ENCODE data around the gene ATRN.

The ATRN gene

DNA sequence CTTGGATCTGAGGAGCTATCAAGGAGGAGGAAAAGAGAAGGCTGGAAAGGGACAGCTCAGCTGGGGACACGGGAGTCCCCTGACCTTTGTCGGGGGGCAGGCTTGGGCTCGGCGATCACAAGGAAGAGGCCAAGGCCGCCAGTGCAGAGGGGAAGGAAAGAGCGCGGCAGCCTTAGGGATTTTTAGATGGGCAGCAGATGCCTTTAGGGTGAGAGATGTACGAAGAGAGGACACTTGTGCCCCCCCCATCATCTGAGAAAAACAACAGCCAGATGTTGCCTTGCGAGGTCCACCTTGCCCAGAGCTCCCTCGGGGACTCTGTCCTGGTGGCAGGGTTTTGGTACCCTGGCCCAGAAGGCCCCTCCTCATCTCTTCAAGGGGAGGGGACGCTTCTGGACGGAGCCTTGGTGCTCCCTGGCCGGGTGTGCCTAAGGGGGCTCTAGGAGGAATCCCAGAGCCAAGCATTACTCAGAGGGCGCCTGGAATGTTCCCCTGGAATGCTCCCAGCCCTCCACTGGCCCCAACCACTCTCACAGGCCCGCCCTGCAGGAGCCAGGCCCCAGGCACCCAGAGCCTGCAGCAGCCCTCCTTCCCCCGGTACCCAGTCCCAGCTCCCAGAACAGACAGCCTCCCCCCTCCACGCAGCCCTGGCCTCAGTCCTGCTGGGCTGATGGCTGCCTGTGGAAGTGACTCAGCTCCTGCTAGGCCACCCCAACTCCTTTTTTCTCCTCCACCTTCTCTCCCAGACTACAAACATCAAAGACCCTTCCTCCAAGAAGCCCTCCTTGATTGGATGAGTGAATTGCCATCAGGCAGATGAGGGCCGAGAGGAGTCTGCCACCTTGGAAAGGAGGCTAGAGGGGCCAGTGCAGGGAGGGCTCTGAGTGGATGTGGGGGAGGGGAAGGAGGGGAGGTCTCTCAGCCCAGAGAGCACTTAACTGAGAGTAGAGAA is 209.2 kb downstream of the ATRN start:
- no peak for DNase-seq

GRCh38 chr20:3680701-3681351 is 210.0 kb downstream of the ATRN start:
- no peak for DNase-seq

DNA sequence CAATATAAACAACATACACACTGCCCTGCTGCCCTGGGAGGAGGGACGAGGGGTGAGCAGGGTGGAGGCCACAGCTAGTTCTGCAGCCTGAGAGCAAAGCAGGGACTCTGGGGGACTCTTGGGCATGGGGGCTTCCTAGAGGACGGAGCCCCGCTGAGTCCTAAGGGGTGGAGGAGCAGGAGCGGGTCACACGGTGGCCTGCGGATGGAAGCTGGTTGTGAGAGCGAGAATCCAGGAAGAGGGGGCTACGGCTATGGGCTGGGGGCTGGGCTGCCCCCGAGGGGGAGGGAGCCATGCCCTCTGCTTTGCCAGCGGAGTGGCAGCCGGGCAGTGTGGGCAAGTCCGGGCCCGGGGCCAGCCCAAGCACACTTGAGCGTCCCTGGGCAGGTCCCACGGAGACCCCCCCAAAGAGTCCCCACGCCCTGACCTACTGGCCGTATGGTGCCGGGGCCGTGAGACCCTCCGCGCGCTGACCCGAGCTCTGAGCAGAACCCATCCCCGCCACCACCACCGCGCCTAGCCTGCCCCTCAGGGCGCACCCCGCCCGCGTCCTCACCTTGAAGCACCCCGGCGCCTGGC is 210.6 kb downstream of the ATRN start:
- no peak for DNase-seq

DNA sequence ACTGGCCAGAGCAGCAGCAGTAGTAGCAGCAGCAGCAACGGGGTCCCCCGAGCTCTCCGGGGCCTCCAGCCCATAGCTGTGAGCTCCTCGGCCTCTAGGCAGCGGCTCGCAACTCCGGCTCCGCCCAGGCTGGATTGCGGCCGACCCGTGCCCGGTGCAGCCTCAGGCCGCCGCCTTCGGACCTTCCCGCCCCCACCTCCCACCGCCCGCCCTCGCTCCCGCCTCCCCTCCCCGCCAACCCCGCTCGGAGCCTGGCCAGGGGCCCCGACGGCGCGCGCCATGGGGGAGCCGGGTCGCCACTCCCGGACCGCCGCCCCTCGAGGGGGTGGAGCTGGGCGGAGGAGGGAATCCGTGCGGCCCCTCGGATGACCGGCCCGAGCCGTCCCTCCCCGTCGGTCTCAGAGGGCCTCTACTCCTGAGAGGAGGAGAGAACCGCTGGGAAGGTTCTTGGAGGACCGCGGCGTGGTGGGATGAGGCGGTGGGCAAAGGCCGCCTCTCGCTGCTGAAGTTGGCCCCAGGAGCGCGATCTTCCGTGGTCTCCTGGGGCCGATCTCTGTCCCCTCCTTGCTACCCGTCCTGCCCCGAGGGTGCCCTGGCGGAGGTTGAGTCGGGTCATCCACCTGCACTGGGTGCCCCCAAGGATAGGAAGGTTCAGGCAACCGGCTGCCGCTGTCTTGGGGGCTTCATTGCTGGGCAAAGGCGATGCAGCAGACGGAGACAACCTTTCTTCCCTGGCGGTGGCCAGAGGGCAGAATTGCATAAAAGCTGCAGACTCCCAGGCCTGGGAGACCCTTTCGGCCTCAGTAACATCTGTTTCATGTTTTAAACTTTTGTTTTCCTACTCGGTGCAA is 211.3 kb downstream of the ATRN start, which contains the start of gene ADAM33:
Gene ADAM33, minus strand, starts transcription at position 80 of the 851 bp plus-strand sequence. Its CDS starts 6 bp downstream, at position 74.
- no peak for DNase-seq

DNA sequence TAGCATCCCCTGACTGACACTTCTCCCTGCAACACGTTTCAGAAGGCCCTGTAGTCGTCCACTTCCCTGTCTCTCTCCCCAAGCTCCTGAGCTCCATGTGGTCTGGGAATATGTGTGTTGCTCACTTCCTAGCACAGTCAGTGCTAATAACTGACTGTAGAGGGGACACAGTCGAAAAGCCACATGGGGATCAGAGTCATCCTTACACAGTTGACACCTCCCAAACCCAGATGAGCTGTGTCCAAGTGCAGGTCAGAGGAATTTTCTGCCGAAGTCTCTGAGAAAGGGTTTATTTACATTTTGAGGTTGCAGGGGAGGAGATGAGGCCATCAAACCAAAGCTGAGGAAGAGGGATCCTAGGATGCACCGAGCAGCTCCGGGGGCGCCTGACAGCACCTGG is 214.5 kb downstream of the ATRN start:
- DNase-seq, result no peak

DNA sequence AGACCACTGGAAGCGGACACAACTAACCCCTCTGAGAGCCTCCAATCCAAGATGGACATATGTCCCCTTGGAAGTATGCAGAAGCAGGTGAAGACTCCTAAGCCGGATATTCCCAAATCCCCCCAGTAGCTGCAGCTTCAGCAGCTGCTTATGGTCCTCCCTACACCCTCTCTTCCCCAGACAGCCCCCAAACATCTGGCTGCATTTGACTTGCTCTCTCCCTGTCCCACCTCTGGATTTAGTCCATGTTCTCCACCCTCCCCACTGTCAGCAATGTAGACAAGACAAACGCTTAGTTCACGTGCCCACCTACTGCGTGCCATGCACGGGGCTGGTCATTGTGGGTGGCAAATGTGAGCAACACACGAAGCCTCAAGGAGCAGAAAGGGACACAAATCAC is 215.6 kb downstream of the ATRN start:
- no peak for DNase-seq

DNA sequence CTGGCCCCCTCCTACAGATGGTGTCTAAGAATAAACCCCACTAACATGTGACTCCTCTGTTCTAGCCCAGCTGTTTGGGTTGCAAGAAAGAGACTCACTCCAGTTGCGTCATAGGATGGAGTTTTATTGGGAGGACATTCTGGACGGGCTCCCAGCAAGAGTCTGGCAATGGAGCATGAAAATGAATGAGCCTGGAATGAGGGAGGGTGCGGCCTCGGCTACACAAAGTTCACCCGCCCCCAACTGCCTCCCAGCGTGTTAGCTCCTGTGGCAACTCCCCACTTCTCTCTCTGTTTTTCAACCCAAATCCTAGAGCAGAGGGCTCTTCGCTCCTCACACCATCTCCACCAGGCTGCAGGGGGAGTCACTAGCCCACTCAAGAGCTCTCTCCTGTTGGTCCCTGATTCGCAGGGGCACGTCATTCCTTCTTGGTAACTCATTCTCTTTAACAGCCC is 216.1 kb downstream of the ATRN start:
- DNase-seq, result no peak

DNA sequence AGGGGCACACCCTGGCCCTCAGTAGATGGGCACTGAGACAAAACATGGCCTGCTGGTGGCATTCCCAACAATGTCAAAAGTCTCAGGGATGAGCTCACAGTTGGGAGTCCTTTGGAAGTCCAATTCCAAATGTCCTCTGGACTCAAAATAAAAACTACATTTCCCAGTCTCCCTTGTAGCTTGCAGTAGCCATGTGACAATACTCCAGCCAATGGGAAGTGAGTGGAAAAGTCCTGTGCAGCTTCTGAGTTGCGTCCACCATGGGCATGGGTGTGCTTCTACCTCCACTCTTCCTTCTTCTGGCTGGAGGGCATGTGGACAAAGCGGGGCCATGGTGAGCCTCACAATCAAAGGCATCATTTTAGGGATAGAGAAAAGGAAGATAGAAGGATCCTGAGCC is 216.8 kb downstream of the ATRN start:
- DNase-seq, result peak; percentile 33

DNA sequence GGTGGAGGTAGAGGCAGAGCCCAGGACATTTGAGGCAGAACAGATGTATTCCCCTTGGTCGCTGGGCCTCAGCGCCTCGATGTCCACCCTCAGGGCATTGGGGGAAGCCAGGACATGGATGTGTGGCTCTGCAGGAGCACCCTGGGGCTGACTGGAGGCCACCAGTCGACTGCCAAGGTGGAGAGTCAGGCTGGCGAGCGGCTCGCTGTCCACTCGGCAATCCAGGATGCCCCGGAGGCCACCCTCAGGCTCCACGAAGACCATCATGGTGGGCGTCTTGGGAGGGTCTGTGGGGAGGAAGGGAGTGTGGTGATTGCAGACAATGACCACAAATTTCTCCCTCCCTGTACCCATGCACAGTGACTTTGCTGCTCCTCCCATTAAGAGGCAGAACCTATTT is 219.2 kb downstream of the ATRN start:
- no peak for DNase-seq

DNA sequence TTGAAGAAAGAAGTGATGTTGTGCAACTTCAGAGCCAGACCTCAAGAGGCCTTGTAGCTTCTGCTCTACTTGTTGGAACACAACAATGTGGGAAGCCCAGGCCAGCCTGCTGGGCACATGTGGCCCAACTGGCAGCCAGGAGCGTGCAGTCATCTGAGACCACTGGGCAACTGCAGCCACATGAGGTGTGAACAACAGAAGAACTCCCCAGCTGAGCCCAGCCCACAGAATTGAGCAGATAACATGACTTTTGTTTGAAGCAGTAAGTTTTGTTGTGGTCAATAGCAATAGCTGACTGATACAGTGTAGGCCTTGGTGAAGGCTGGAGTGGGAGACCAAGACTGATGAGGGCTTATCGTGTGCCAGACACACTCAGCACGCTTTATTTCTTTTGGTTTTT is 219.6 kb downstream of the ATRN start:
- DNase-seq, result no peak

DNA sequence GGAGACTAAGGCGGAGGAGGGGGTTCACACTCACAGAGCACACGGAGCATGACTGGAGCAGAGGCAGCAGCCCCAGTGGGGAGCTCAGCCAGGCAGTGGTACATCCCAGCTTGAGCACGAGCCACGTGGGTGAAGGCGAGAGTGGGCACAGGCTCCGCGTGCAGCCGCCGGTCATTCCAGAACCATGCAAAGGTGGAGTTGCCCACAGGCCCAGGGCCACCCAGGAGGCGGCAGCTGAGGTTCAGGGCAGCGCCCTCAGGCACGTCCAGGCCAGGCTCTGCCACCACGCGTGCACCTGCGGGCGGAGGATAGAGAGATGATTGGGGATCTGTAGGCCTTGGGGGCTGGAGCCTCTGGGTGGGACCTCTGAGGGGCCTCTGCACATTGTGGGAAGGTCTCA is 220.5 kb downstream of the ATRN start:
- no peak for DNase-seq

DNA sequence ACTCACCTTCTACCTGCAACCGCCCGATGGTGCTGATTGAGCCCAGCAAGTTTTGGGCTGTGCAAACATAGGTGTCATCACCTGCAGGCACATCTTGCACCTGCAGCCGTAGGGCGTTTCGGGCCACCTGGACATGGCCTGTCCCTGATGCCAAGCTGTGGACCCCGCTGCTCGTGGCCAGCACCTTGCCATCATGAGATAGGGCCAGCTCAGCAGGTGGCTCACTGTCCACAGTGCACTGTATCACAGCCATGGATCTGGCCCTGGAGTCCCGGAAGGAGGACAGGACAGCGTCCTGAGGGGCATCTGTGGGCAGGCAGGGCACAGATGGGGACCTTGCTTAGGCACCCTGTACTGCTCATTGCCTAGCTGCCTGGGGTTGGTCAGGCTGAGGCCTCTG is 221.1 kb downstream of the ATRN start:
- no peak for DNase-seq

- DNase-seq, result no peak
These were observed 222.0 kb downstream of the ATRN start for GRCh38 chr20:3692706-3693294.

GRCh38 chr20:3693376-3693775 is 222.6 kb downstream of the ATRN start:
- no peak for DNase-seq

- DNase-seq, result no peak
These were observed 224.0 kb downstream of the ATRN start for GRCh38 chr20:3694864-3695263.

GRCh38 chr20:3696200-3696599 is 225.4 kb downstream of the ATRN start:
- peak; percentile 41 for DNase-seq

GRCh38 chr20:3696745-3697587 is 226.1 kb downstream of the ATRN start:
- DNase-seq, result no peak

GRCh38 chr20:3697588-3698305 is 226.9 kb downstream of the ATRN start:
- no peak for DNase-seq

DNA sequence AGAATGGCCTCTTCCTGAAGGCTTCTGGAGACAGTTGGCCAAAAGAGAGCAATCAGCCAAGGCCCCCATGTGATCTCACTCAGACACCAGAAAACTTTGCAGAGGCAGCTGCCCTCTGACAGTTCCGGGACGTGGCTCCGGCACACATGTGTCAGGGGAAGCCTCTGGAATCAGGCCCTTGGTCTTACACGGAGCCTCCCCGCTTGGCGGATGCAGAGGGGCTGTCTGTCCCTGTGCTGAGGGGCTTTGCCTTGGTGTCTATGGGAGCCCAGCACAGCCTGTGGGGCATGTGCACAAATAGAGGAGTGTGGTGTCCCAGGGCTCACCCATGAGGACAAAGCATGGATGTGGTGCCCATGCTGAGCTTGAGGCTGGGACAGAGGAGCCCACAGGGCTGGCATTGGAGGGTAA is 227.8 kb downstream of the ATRN start:
- no peak for DNase-seq

DNA sequence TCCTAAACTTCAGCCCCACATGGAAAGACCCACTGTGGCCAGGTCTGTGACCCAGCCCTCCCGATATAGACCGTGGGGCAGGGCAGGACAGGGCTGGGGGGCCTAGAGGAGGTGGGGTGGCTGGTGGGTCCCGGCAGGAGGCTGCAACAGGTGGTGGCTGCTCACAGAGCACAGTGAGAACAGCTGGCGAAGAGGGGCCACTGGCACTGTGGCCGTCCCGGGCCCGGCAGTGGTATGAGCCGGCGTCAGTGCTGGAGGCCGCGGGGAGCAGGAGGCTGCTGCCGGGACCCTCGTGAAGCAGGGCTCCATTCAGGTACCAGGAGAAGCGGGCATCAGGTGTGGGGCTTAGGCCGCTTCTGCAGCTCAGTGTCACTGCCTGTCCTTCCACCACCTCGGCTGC is 228.2 kb downstream of the ATRN start:
- DNase-seq, result no peak

All from hematopoietic multipotent progenitor cell treated with erythropoietin and hydrocortisone succinate and interleukin-3 and kit ligand, for 8 days (in vitro differentiated cells).